ENCODE results near the gene FANK1. TPM values are rescaled to one million over a fixed set of nuclear protein-coding genes. Genes with fewer than 3 reads are reported as not detected.

FANK1 gene
- polyA plus RNA-seq, 1 of the 3 experiments (the other 2 are of a cell fraction), result 12.3 TPM

- Histone ChIP-seq H3K36me3 (replicated peaks in 1 of 2; ENCODE audit: control insufficient read depth in 1 of 2, insufficient read depth in 2 of 2, low read length in 1 of 2) (no peaks in the 10 kb centered on the region), H3K9me2 (no peaks in the 10 kb centered on the region), H3K4me2 (no peak overlapping the region), H3K4me3 (ENCODE audit: low read depth in 2 of 2, low read length in 1 of 2) (no peak overlapping the region), H3K27me3 (ENCODE audit: insufficient read depth) (no peaks in the 10 kb centered on the region), H3K27ac (ENCODE audit: low read depth in 2 of 2, low read length in 1 of 2) (no peak overlapping the region), H4K20me1 (ENCODE audit: insufficient read depth) (no peaks in the 10 kb centered on the region), H2AFZ (ENCODE audit: low read depth) (no peak overlapping the region), H3K79me2 (ENCODE audit: insufficient read depth) (no peaks in the 10 kb centered on the region), H3K9me3 (no peaks in the 10 kb centered on the region), H3K9ac (no peak overlapping the region), H3K4me1 (ENCODE audit: control insufficient read depth in 1 of 2, insufficient read depth in 2 of 2, low read depth in 1 of 2, low read length in 1 of 2) (peaks cover 0 to 4% of the 10 kb centered on the region in 2 experiments; a peak in 1 of 4 replicates), H3F3A (replicated peaks; ENCODE audit: insufficient read depth) (no peaks in the 10 kb centered on the region)
- DNase-seq, result no peak
- TF ChIP-seq RAD21 (IDR thresholded peaks at IDR 0.05; ENCODE audit: low read length) (no peak), MXI1 (IDR thresholded peaks at IDR 0.05; ENCODE audit: low read depth, low read length) (no peak), TAF1 (IDR thresholded peaks at IDR 0.05; ENCODE audit: borderline replicate concordance, low read depth, low read length) (no peak), RFX5 (IDR thresholded peaks at IDR 0.05; ENCODE audit: low read length) (no peak), PBX3 (IDR thresholded peaks at IDR 0.05) (no peak), FOXM1 (IDR thresholded peaks at IDR 0.05; ENCODE audit: low read depth) (no peak), EP300 (IDR thresholded peaks at IDR 0.05; ENCODE audit: borderline replicate concordance in 1 of 2, low read depth in 1 of 2, low read length in 1 of 2) (no peak), JUND (IDR thresholded peaks at IDR 0.05) (no peak), POLR2AphosphoS5 (IDR thresholded peaks at IDR 0.05; ENCODE audit: low read depth, low read length) (no peak), RCOR1 (IDR thresholded peaks at IDR 0.05; ENCODE audit: low read length) (no peak), YY1 (IDR thresholded peaks at IDR 0.05; ENCODE audit: low read depth) (no peak), IRF3 (IDR thresholded peaks at IDR 0.05; ENCODE audit: low read depth, low read length) (no peak), CTCF (IDR thresholded peaks at IDR 0.05) (no peak)
- ChIA-PET CTCF (interaction anchor here (0.6 to 4.1 kb wide), 6 partner anchors 12 to 526 kb away, joined by 3 to 17 read pairs (median 3); no protein-coding TSS in a partner anchor), POLR2A (no interaction called here)
- 88% methylated on average over 6 of the region's 6 CpGs for WGBS (ENCODE audit: low lambda C conversion rate)
These were observed 80.7 kb downstream of the FANK1 start for GRCh38 chr10:125976960-125977605.

GRCh38 chr10:125979976-125980375 lies 83.6 kb downstream of the FANK1 start:
- Histone ChIP-seq H3F3A (replicated peaks; ENCODE audit: insufficient read depth) (no peaks in the 10 kb centered on the region), H3K4me2 (no peak overlapping the region), H3K36me3 (replicated peaks in 1 of 2; ENCODE audit: control insufficient read depth in 1 of 2, insufficient read depth in 2 of 2, low read length in 1 of 2) (no peaks in the 10 kb centered on the region), H2AFZ (ENCODE audit: low read depth) (no peak overlapping the region), H3K79me2 (ENCODE audit: insufficient read depth) (no peaks in the 10 kb centered on the region), H3K9me3 (no peaks in the 10 kb centered on the region), H3K4me1 (ENCODE audit: control insufficient read depth in 1 of 2, insufficient read depth in 2 of 2, low read depth in 1 of 2, low read length in 1 of 2) (peaks cover 0 to 7% of the 10 kb centered on the region in 2 experiments; a peak in 3 of 4 replicates), H3K9ac (no peak overlapping the region), H3K27me3 (ENCODE audit: insufficient read depth) (no peaks in the 10 kb centered on the region), H3K27ac (ENCODE audit: low read depth in 2 of 2, low read length in 1 of 2) (no peak overlapping the region), H3K4me3 (ENCODE audit: low read depth in 2 of 2, low read length in 1 of 2) (no peak overlapping the region), H4K20me1 (ENCODE audit: insufficient read depth) (no peaks in the 10 kb centered on the region), H3K9me2 (no peaks in the 10 kb centered on the region)
- TF ChIP-seq USF1 (IDR thresholded peaks at IDR 0.05; ENCODE audit: borderline replicate concordance, low read depth) (no peak), RXRA (IDR thresholded peaks at IDR 0.05; ENCODE audit: borderline replicate concordance, low read depth) (no peak), MXI1 (IDR thresholded peaks at IDR 0.05; ENCODE audit: low read depth, low read length) (no peak), RFX5 (IDR thresholded peaks at IDR 0.05; ENCODE audit: low read length) (no peak), FOSL2 (IDR thresholded peaks at IDR 0.05; ENCODE audit: borderline replicate concordance, low read depth) (no peak), IRF3 (IDR thresholded peaks at IDR 0.05; ENCODE audit: low read depth, low read length) (no peak)
- 68% methylated on average over 7 of the region's 7 CpGs for WGBS (ENCODE audit: low lambda C conversion rate)
- POLR2A ChIA-PET, result no interaction called here
- CTCF ChIA-PET, result interaction anchor here (0.8 to 4.1 kb wide), 7 partner anchors 10 to 532 kb away, joined by 3 to 19 read pairs (median 3); partner anchors contain the start of gene ADAM12
- DNase-seq, result no peak

Measured in SK-N-SH (cell line).